GM23338 (cell line): ENCODE measurements around the gene ABCC6. TPM values are rescaled to one million over a fixed set of nuclear protein-coding genes. Genes with fewer than 3 reads are reported as not detected.

Experiments used
- ATAC-seq: fragments of 200-7000 bp; cut with Tn5 transposase; 3 replicates; pipeline ENCODE4 v1.9.1; 2020
- DNase-seq: peaks from one replicate; pipeline ENCODE4 v3.0.0-alpha.2; 2015; ENCODE audit warnings: low spot score
- H2AFZ ChIP-seq: fragments of 200-600 bp; sonication (generic); 2 replicates; pipeline ENCODE4 v1.8.0; 2016; ENCODE audit warnings: antibody characterized with exemption, mild to moderate bottlenecking, moderate library complexity
- H3F3A ChIP-seq: fragments of 200-600 bp; sonication (generic); replicated peaks from 2 replicates; pipeline ENCODE4 v1.8.0; 2017; ENCODE audit warnings: antibody characterized with exemption, mixed run types, low read depth
- H3K27ac ChIP-seq: fragments of 200-600 bp; sonication (generic); 2 replicates; pipeline ENCODE4 v1.6.1; 2016; ENCODE audit warnings: low read depth
- H3K27me3 ChIP-seq: fragments of 200-600 bp; sonication (generic); 2 replicates; pipeline ENCODE4 v1.8.0; 2016; ENCODE audit warnings: mild to moderate bottlenecking, mixed run types, moderate library complexity; ENCODE audit not compliant: insufficient read depth
- H3K36me3 ChIP-seq: fragments of 200-600 bp; sonication (generic); 2 replicates; pipeline ENCODE4 v1.8.0; 2016; ENCODE audit warnings: mild to moderate bottlenecking; ENCODE audit not compliant: insufficient read depth
- H3K4me1 ChIP-seq: fragments of 200-600 bp; sonication (generic); 2 replicates; pipeline ENCODE4 v1.8.0; 2016; ENCODE audit warnings: mild to moderate bottlenecking, moderate library complexity; ENCODE audit not compliant: insufficient read depth
- H3K4me2 ChIP-seq: fragments of 200-600 bp; sonication (generic); 2 replicates; pipeline ENCODE4 v1.7.1; 2017; ENCODE audit warnings: mixed run types
- H3K4me3 ChIP-seq: fragments of 200-600 bp; sonication (generic); 2 replicates; pipeline ENCODE4 v1.6.1; 2016; ENCODE audit warnings: mixed run types
- H3K79me2 ChIP-seq: fragments of 200-600 bp; sonication (generic); replicated peaks from 2 replicates; pipeline ENCODE4 v1.8.0; 2017; ENCODE audit warnings: mild to moderate bottlenecking; ENCODE audit not compliant: insufficient read depth
- H3K9me2 ChIP-seq: fragments of 200-600 bp; sonication (generic); 2 replicates; pipeline ENCODE4 v1.8.0; 2017; ENCODE audit not compliant: insufficient read depth
- H4K20me1 ChIP-seq: fragments of 200-600 bp; sonication (generic); replicated peaks from 2 replicates; pipeline ENCODE4 v1.8.0; 2017; ENCODE audit warnings: mild to moderate bottlenecking; ENCODE audit not compliant: insufficient read depth
- H3K27ac Mint-ChIP-seq: 2 replicates; pipeline ENCODE4 v1.8.0; 2020; ENCODE audit warnings: inconsistent platforms, mild to moderate bottlenecking, moderate library complexity, mixed read lengths
- H3K27me3 Mint-ChIP-seq: 3 replicates; pipeline ENCODE4 v1.8.0; 2022; ENCODE audit warnings: low read depth, mild to moderate bottlenecking, moderate library complexity, mixed read lengths, inconsistent platforms; ENCODE audit not compliant: insufficient read depth, poor library complexity
- H3K36me3 Mint-ChIP-seq: 3 replicates; pipeline ENCODE4 v1.8.0; 2021; ENCODE audit warnings: low read depth, mild to moderate bottlenecking, inconsistent platforms, moderate library complexity, mixed read lengths
- H3K4me1 Mint-ChIP-seq: 3 replicates; pipeline ENCODE4 v1.8.0; 2020; ENCODE audit warnings: mild to moderate bottlenecking, inconsistent platforms, mixed read lengths
- H3K4me3 Mint-ChIP-seq: 3 replicates; pipeline ENCODE4 v1.8.0; 2021; ENCODE audit warnings: moderate library complexity, mild to moderate bottlenecking, inconsistent platforms, mixed read lengths
- H3K9me3 Mint-ChIP-seq: 3 replicates; pipeline ENCODE4 v1.8.0; 2020; ENCODE audit warnings: moderate library complexity, mild to moderate bottlenecking, inconsistent platforms, mixed read lengths
- EZH2phosphoT487 ChIP-seq: fragments of 200-600 bp; sonication (generic); IDR thresholded peaks from one replicate; pipeline ENCODE4 v1.8.1; 2018; ENCODE audit warnings: antibody characterized with exemption; ENCODE audit not compliant: unreplicated experiment
- JUNB ChIP-seq: IDR thresholded peaks from one replicate; pipeline ENCODE4 v1.6.1; 2016; ENCODE audit warnings: antibody characterized with exemption; ENCODE audit not compliant: unreplicated experiment
- NANOG ChIP-seq: IDR thresholded peaks from 2 replicates; pipeline ENCODE4 v1.6.1; 2016; ENCODE audit warnings: antibody characterized with exemption, borderline replicate concordance
- POLR2AphosphoS5 ChIP-seq: IDR thresholded peaks from 2 replicates; pipeline ENCODE4 v1.6.1; 2016; ENCODE audit warnings: antibody characterized with exemption, low read depth
- STAT1 ChIP-seq: IDR thresholded peaks from one replicate; pipeline ENCODE4 v1.6.1; 2016; ENCODE audit warnings: antibody characterized with exemption; ENCODE audit not compliant: unreplicated experiment
- ZNF114 ChIP-seq: fragments of 250-450 bp; sonication (Bioruptor Pico); IDR thresholded peaks from 2 replicates; pipeline ENCODE4 v1.5.0; 2020; ENCODE audit warnings: mild to moderate bottlenecking, moderate library complexity
- ZNF331 ChIP-seq: fragments of 250-450 bp; sonication (Bioruptor Pico); IDR thresholded peaks from 2 replicates; pipeline ENCODE4 v1.5.0; 2020; ENCODE audit warnings: low read depth, mild to moderate bottlenecking, moderate library complexity
- polyA plus RNA-seq: library from polyadenylated mRNA; unstranded; fragments of >200 nt; fragmentation: Nextera tagmentation; extraction: Ambion mirVana; gene quantifications from 2 replicates; pipeline ENCODE4 v1.2.1, GENCODE V29; 2016
- total RNA-seq: library from RNA; depleted of rRNA; stranded (reverse); fragments of >200 nt; shearing (Covaris generic); gene quantifications from 2 replicates; pipeline ENCODE4 v1.2.3, GENCODE V29; 2014
- TF ChIP-seq, protein P1 (sequence below), 2 experiments: fragments of 200-600 bp in 1 of 2; sonication (generic) in 1 of 2; conservative IDR thresholded peaks; 2 replicates each; pipeline versions ENCODE4 v1.5.1 to v1.6.1; 2016 to 2017; ENCODE audit warnings: antibody characterized with exemption in 2 of 2, low read depth in 2 of 2, mild to moderate bottlenecking in 2 of 2, moderate library complexity in 1 of 2
- TF ChIP-seq, protein P2 (sequence below): IDR thresholded peaks from one replicate; pipeline ENCODE4 v1.6.1; 2018; ENCODE audit warnings: antibody characterized with exemption; ENCODE audit not compliant: unreplicated experiment
- TF ChIP-seq, protein P3 (sequence below): fragments of 250-450 bp; sonication (Bioruptor Pico); IDR thresholded peaks from 2 replicates; pipeline ENCODE4 v1.5.0; 2020; ENCODE audit warnings: mild to moderate bottlenecking, moderate library complexity
- TF ChIP-seq, protein P4 (sequence below): IDR thresholded peaks from 2 replicates; pipeline ENCODE4 v1.6.1; 2016; ENCODE audit warnings: antibody characterized with exemption

ABCC6 gene
- total and polyA plus RNA-seq, 2 experiments from 2014 or later, result 0.73 to 2.8 TPM

DNA sequence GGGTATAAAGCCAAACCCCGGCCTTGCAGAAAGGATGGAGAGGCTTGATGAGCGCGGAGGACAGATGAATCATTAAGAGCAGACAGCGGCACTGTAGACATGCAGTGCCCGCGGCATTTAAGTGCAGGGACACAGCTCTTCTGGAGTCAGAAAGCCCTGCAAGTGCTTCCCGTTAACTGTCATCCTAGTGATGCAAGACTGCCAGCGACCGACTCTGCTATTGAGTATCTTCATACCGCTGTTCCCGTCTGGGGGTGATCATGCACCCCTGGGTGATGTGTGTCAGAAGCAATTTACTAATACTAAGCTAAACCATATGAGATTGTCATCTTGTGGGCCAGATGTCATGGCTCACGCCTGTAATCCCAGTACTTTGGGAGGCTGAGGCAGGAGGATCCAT lies 101.0 kb downstream of the ABCC6 start:
- Mint-ChIP-seq H3K4me3 (no peak overlapping the region), H3K27ac (no peak overlapping the region), H3K36me3 (peaks cover 80% of the 10 kb centered on the region), H3K27me3 (peaks cover 10% of the 10 kb centered on the region), H3K4me1 (no peaks in the 10 kb centered on the region), H3K9me3 (peaks cover 11% of the 10 kb centered on the region; the same call in 2 of the 3 replicates)
- DNase-seq, result no peak
- H4K20me1 ChIP-seq, result 0 out of 2 replicates have a peak, but pooled peaks cover 5% of the 10 kb centered on the region
- H3K4me1 ChIP-seq, result no peaks in the 10 kb centered on the region
- H2AFZ ChIP-seq, result no peak overlapping the region
- no peak overlapping the region for H3K4me2 ChIP-seq
- ATAC-seq, result no peak
- peaks cover 36% of the 10 kb centered on the region for H3K36me3 ChIP-seq
- H3K4me3 ChIP-seq, result no peak overlapping the region
- H3K27ac ChIP-seq, result no peak overlapping the region
- no peaks in the 10 kb centered on the region for H3K27me3 ChIP-seq
- H3F3A ChIP-seq, result no peaks in the 10 kb centered on the region
- H3K9me2 ChIP-seq, result no peaks in the 10 kb centered on the region
- TF ChIP-seq, protein P1, sequence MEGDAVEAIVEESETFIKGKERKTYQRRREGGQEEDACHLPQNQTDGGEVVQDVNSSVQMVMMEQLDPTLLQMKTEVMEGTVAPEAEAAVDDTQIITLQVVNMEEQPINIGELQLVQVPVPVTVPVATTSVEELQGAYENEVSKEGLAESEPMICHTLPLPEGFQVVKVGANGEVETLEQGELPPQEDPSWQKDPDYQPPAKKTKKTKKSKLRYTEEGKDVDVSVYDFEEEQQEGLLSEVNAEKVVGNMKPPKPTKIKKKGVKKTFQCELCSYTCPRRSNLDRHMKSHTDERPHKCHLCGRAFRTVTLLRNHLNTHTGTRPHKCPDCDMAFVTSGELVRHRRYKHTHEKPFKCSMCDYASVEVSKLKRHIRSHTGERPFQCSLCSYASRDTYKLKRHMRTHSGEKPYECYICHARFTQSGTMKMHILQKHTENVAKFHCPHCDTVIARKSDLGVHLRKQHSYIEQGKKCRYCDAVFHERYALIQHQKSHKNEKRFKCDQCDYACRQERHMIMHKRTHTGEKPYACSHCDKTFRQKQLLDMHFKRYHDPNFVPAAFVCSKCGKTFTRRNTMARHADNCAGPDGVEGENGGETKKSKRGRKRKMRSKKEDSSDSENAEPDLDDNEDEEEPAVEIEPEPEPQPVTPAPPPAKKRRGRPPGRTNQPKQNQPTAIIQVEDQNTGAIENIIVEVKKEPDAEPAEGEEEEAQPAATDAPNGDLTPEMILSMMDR (conservative IDR thresholded peaks at IDR 0.05; ENCODE audit: low read depth in 2 of 2), result no peak
- TF ChIP-seq, protein P2, sequence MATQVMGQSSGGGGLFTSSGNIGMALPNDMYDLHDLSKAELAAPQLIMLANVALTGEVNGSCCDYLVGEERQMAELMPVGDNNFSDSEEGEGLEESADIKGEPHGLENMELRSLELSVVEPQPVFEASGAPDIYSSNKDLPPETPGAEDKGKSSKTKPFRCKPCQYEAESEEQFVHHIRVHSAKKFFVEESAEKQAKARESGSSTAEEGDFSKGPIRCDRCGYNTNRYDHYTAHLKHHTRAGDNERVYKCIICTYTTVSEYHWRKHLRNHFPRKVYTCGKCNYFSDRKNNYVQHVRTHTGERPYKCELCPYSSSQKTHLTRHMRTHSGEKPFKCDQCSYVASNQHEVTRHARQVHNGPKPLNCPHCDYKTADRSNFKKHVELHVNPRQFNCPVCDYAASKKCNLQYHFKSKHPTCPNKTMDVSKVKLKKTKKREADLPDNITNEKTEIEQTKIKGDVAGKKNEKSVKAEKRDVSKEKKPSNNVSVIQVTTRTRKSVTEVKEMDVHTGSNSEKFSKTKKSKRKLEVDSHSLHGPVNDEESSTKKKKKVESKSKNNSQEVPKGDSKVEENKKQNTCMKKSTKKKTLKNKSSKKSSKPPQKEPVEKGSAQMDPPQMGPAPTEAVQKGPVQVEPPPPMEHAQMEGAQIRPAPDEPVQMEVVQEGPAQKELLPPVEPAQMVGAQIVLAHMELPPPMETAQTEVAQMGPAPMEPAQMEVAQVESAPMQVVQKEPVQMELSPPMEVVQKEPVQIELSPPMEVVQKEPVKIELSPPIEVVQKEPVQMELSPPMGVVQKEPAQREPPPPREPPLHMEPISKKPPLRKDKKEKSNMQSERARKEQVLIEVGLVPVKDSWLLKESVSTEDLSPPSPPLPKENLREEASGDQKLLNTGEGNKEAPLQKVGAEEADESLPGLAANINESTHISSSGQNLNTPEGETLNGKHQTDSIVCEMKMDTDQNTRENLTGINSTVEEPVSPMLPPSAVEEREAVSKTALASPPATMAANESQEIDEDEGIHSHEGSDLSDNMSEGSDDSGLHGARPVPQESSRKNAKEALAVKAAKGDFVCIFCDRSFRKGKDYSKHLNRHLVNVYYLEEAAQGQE, result no peak
- no peak for TF ChIP-seq NANOG
- TF ChIP-seq, protein P3, sequence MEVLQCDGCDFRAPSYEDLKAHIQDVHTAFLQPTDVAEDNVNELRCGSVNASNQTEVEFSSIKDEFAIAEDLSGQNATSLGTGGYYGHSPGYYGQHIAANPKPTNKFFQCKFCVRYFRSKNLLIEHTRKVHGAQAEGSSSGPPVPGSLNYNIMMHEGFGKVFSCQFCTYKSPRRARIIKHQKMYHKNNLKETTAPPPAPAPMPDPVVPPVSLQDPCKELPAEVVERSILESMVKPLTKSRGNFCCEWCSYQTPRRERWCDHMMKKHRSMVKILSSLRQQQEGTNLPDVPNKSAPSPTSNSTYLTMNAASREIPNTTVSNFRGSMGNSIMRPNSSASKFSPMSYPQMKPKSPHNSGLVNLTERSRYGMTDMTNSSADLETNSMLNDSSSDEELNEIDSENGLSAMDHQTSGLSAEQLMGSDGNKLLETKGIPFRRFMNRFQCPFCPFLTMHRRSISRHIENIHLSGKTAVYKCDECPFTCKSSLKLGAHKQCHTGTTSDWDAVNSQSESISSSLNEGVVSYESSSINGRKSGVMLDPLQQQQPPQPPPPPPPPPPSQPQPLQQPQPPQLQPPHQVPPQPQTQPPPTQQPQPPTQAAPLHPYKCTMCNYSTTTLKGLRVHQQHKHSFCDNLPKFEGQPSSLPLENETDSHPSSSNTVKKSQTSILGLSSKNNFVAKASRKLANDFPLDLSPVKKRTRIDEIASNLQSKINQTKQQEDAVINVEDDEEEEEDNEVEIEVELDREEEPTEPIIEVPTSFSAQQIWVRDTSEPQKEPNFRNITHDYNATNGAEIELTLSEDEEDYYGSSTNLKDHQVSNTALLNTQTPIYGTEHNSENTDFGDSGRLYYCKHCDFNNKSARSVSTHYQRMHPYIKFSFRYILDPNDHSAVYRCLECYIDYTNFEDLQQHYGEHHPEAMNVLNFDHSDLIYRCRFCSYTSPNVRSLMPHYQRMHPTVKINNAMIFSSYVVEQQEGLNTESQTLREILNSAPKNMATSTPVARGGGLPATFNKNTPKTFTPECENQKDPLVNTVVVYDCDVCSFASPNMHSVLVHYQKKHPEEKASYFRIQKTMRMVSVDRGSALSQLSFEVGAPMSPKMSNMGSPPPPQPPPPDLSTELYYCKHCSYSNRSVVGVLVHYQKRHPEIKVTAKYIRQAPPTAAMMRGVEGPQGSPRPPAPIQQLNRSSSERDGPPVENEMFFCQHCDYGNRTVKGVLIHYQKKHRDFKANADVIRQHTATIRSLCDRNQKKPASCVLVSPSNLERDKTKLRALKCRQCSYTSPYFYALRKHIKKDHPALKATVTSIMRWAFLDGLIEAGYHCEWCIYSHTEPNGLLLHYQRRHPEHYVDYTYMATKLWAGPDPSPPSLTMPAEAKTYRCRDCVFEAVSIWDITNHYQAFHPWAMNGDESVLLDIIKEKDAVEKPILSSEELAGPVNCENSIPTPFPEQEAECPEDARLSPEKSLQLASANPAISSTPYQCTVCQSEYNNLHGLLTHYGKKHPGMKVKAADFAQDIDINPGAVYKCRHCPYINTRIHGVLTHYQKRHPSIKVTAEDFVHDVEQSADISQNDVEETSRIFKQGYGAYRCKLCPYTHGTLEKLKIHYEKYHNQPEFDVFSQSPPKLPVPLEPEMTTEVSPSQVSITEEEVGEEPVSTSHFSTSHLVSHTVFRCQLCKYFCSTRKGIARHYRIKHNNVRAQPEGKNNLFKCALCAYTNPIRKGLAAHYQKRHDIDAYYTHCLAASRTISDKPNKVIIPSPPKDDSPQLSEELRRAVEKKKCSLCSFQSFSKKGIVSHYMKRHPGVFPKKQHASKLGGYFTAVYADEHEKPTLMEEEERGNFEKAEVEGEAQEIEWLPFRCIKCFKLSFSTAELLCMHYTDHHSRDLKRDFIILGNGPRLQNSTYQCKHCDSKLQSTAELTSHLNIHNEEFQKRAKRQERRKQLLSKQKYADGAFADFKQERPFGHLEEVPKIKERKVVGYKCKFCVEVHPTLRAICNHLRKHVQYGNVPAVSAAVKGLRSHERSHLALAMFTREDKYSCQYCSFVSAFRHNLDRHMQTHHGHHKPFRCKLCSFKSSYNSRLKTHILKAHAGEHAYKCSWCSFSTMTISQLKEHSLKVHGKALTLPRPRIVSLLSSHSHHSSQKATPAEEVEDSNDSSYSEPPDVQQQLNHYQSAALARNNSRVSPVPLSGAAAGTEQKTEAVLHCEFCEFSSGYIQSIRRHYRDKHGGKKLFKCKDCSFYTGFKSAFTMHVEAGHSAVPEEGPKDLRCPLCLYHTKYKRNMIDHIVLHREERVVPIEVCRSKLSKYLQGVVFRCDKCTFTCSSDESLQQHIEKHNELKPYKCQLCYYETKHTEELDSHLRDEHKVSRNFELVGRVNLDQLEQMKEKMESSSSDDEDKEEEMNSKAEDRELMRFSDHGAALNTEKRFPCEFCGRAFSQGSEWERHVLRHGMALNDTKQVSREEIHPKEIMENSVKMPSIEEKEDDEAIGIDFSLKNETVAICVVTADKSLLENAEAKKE (CRISPR knock-in tag), result no peak
- TF ChIP-seq ZNF331, result no peak
- no peak for TF ChIP-seq STAT1
- TF ChIP-seq, protein P4, sequence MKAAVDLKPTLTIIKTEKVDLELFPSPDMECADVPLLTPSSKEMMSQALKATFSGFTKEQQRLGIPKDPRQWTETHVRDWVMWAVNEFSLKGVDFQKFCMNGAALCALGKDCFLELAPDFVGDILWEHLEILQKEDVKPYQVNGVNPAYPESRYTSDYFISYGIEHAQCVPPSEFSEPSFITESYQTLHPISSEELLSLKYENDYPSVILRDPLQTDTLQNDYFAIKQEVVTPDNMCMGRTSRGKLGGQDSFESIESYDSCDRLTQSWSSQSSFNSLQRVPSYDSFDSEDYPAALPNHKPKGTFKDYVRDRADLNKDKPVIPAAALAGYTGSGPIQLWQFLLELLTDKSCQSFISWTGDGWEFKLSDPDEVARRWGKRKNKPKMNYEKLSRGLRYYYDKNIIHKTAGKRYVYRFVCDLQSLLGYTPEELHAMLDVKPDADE, result no peak
- TF ChIP-seq EZH2phosphoT487, result no peak
- TF ChIP-seq POLR2AphosphoS5, result no peak
- TF ChIP-seq JUNB, result no peak
- TF ChIP-seq ZNF114, result no peak
- no peaks in the 10 kb centered on the region for H3K79me2 ChIP-seq
